Measurements from ENCODE around the gene SRBD1.

- no peak for TF ChIP-seq POLR2A (IDR thresholded peaks at IDR 0.05; ENCODE audit: low read depth)
- TF ChIP-seq CTCF (IDR thresholded peaks at IDR 0.05): no peak
- no peak for TF ChIP-seq POLR2AphosphoS5 (IDR thresholded peaks at IDR 0.05)
- no peak for TF ChIP-seq EP300 (IDR thresholded peaks at IDR 0.05)
Observed at GRCh38 chr2:45344071-45344470, 267.0 kb downstream of the SRBD1 start.

Data from esophagus muscularis mucosa (tissue), 4 donors.